ENCODE data around the gene ZNF786. TPM values are rescaled to one million over a fixed set of nuclear protein-coding genes. Genes with fewer than 3 reads are reported as not detected.

ZNF786 gene
- total RNA-seq, 1 experiment from 2014 or later = 8.5 TPM

- CTCF ChIA-PET = no interaction called here
Measured at GRCh38 chr7:149053384-149053783, 37.1 kb downstream of the ZNF786 start.

GRCh38 chr7:149050941-149051340, 39.6 kb downstream of the ZNF786 start:
- intact Hi-C loops (cut with micrococcal nuclease) = no loop called here
- Histone ChIP-seq H3K9ac (ENCODE audit: low read length) (no peak overlapping the region), H2AFZ (ENCODE audit: low read depth, low read length, poor library complexity, severe bottlenecking) (no peak overlapping the region), H3K9me2 (ENCODE audit: insufficient read depth) (no peaks in the 10 kb centered on the region), H3K4me3 (replicated peaks in 1 of 2; ENCODE audit: low read depth in 1 of 2, low read length in 2 of 2) (no peak overlapping the region), H3K4me2 (ENCODE audit: low read length) (no peak overlapping the region), H3K36me3 (ENCODE audit: control insufficient read depth in 1 of 2, insufficient read depth in 2 of 2, low read length in 2 of 2) (no peaks in the 10 kb centered on the region), H3K9me3 (ENCODE audit: control insufficient read depth in 1 of 2, insufficient read depth in 1 of 2, low read depth in 1 of 2, low read length in 2 of 2) (no peaks in the 10 kb centered on the region), H3K79me2 (ENCODE audit: insufficient read depth, low read length) (no peaks in the 10 kb centered on the region), H3K4me1 (ENCODE audit: control insufficient read depth in 1 of 2, insufficient read depth in 2 of 2, low read length in 2 of 2) (no peaks in the 10 kb centered on the region), H3K27me3 (ENCODE audit: insufficient read depth, low read length) (no peaks in the 10 kb centered on the region), H3K27ac (ENCODE audit: low read depth, low read length) (no peak overlapping the region), H4K20me1 (ENCODE audit: insufficient read depth) (no peaks in the 10 kb centered on the region)
- CTCF ChIA-PET = no interaction called here
- RAD21 ChIA-PET (ENCODE audit: low non-redundant PET in 1 of 2, low total read pairs in 2 of 2, uncharacterized antibody in 2 of 2, unreplicated experiment in 2 of 2) = no interaction called here
- TF ChIP-seq SRF (IDR thresholded peaks at IDR 0.05; ENCODE audit: low read depth) (no peak), POLR2AphosphoS5 (IDR thresholded peaks at IDR 0.05; ENCODE audit: low read depth, low read length) (no peak), POLR2A (IDR thresholded peaks at IDR 0.05; ENCODE audit: borderline replicate concordance, extremely low read depth, insufficient read depth, insufficient read length) (no peak)
- TF ChIP-seq, protein P1, sequence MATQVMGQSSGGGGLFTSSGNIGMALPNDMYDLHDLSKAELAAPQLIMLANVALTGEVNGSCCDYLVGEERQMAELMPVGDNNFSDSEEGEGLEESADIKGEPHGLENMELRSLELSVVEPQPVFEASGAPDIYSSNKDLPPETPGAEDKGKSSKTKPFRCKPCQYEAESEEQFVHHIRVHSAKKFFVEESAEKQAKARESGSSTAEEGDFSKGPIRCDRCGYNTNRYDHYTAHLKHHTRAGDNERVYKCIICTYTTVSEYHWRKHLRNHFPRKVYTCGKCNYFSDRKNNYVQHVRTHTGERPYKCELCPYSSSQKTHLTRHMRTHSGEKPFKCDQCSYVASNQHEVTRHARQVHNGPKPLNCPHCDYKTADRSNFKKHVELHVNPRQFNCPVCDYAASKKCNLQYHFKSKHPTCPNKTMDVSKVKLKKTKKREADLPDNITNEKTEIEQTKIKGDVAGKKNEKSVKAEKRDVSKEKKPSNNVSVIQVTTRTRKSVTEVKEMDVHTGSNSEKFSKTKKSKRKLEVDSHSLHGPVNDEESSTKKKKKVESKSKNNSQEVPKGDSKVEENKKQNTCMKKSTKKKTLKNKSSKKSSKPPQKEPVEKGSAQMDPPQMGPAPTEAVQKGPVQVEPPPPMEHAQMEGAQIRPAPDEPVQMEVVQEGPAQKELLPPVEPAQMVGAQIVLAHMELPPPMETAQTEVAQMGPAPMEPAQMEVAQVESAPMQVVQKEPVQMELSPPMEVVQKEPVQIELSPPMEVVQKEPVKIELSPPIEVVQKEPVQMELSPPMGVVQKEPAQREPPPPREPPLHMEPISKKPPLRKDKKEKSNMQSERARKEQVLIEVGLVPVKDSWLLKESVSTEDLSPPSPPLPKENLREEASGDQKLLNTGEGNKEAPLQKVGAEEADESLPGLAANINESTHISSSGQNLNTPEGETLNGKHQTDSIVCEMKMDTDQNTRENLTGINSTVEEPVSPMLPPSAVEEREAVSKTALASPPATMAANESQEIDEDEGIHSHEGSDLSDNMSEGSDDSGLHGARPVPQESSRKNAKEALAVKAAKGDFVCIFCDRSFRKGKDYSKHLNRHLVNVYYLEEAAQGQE (IDR thresholded peaks at IDR 0.05; ENCODE audit: low read depth) = no peak
- POLR2A ChIA-PET = no interaction called here
- DNase-seq (ENCODE audit: low read depth, low spot score) = no peak
- ATAC-seq = no peak
- no TSS peak for BruUV-seq (replicated peaks)

More at GRCh38 chr7:149053384-149053783, 37.1 kb downstream of the ZNF786 start:
- no TSS peak for BruUV-seq (replicated peaks)
- intact Hi-C loops (cut with micrococcal nuclease) = no loop called here
- Histone ChIP-seq H3K27ac (ENCODE audit: low read depth, low read length) (no peak overlapping the region), H3K9me3 (ENCODE audit: control insufficient read depth in 1 of 2, insufficient read depth in 1 of 2, low read depth in 1 of 2, low read length in 2 of 2) (no peaks in the 10 kb centered on the region), H3K79me2 (ENCODE audit: insufficient read depth, low read length) (no peaks in the 10 kb centered on the region), H4K20me1 (ENCODE audit: insufficient read depth) (no peaks in the 10 kb centered on the region), H3K9me2 (ENCODE audit: insufficient read depth) (no peaks in the 10 kb centered on the region), H3K4me3 (replicated peaks in 1 of 2; ENCODE audit: low read depth in 1 of 2, low read length in 2 of 2) (no peak overlapping the region), H3K27me3 (ENCODE audit: insufficient read depth, low read length) (no peaks in the 10 kb centered on the region), H2AFZ (ENCODE audit: low read depth, low read length, poor library complexity, severe bottlenecking) (no peak overlapping the region), H3K4me1 (ENCODE audit: control insufficient read depth in 1 of 2, insufficient read depth in 2 of 2, low read length in 2 of 2) (peaks cover 0 to 6% of the 10 kb centered on the region in 2 experiments; a peak in 1 of 4 replicates), H3K36me3 (ENCODE audit: control insufficient read depth in 1 of 2, insufficient read depth in 2 of 2, low read length in 2 of 2) (no peaks in the 10 kb centered on the region), H3K4me2 (ENCODE audit: low read length) (no peak overlapping the region), H3K9ac (ENCODE audit: low read length) (no peak overlapping the region)
- DNase-seq (ENCODE audit: low read depth, low spot score) (no peak), ATAC-seq (no peak)
- no peak for TF ChIP-seq EGR1 (IDR thresholded peaks at IDR 0.05; ENCODE audit: low read depth)
- TF ChIP-seq EZH2 (IDR thresholded peaks at IDR 0.05) = no peak
- TF ChIP-seq ZBTB33 (IDR thresholded peaks at IDR 0.05; ENCODE audit: extremely low read depth, insufficient replicate concordance, low read length) = no peak
- TF ChIP-seq ZFX (IDR thresholded peaks at IDR 0.05) = no peak
- TF ChIP-seq CBX3 (IDR thresholded peaks at IDR 0.05; ENCODE audit: low read depth) = no peak
- ChIA-PET POLR2A (no interaction called here), RAD21 (ENCODE audit: low non-redundant PET in 1 of 2, low total read pairs in 2 of 2, uncharacterized antibody in 2 of 2, unreplicated experiment in 2 of 2) (no interaction called here)

All from HCT116 (cell line).